ENCODE measurements around the gene P3H1. TPM values are rescaled to one million over a fixed set of nuclear protein-coding genes. Genes with fewer than 3 reads are reported as not detected.

P3H1 gene
- total RNA-seq, 1 experiment from 2014 or later = 27.9 TPM

DNA sequence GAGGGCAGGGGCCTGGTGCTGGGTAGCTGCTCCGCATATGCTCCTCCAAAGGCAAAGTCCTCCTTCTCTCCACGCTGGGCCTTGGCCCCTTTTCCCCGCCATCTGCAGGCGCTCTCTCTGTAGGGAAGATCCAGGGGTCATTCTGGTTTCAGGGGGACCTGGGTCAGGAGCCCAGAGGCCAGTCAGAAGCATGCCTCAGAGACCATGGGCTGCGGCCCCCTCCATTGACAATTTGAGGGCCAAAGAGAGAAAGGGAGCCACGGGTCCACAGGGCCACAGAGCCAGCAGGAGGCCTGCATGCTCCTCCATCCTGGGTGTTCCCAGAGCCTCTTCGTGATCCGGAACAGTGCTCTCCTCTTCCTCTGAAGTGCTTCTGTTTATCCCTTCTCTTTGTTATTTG, 24.7 kb downstream of the P3H1 start:
- TF ChIP-seq, protein P1, sequence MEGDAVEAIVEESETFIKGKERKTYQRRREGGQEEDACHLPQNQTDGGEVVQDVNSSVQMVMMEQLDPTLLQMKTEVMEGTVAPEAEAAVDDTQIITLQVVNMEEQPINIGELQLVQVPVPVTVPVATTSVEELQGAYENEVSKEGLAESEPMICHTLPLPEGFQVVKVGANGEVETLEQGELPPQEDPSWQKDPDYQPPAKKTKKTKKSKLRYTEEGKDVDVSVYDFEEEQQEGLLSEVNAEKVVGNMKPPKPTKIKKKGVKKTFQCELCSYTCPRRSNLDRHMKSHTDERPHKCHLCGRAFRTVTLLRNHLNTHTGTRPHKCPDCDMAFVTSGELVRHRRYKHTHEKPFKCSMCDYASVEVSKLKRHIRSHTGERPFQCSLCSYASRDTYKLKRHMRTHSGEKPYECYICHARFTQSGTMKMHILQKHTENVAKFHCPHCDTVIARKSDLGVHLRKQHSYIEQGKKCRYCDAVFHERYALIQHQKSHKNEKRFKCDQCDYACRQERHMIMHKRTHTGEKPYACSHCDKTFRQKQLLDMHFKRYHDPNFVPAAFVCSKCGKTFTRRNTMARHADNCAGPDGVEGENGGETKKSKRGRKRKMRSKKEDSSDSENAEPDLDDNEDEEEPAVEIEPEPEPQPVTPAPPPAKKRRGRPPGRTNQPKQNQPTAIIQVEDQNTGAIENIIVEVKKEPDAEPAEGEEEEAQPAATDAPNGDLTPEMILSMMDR (IDR thresholded peaks at IDR 0.05; ENCODE audit: unreplicated experiment) = no peak
- Mint-ChIP-seq H3K4me1 (ENCODE audit: low read depth, unreplicated experiment) (no peaks in the 10 kb centered on the region), H3K27ac (ENCODE audit: unreplicated experiment) (no peak overlapping the region), H3K36me3 (ENCODE audit: insufficient read depth, unreplicated experiment) (peaks cover 6% of the 10 kb centered on the region), H3K27me3 (ENCODE audit: unreplicated experiment) (peaks cover 16% of the 10 kb centered on the region), H3K9me3 (ENCODE audit: low read depth, unreplicated experiment) (no peaks in the 10 kb centered on the region), H3K4me3 (ENCODE audit: low read depth, unreplicated experiment) (no peak overlapping the region)
- CTCF ChIA-PET = no interaction called here
- no peak for DNase-seq
- BruUV-seq (replicated peaks) = no TSS peak
- intact Hi-C loops (cut with micrococcal nuclease; ENCODE audit: unreplicated experiment) = no loop called here

DNA sequence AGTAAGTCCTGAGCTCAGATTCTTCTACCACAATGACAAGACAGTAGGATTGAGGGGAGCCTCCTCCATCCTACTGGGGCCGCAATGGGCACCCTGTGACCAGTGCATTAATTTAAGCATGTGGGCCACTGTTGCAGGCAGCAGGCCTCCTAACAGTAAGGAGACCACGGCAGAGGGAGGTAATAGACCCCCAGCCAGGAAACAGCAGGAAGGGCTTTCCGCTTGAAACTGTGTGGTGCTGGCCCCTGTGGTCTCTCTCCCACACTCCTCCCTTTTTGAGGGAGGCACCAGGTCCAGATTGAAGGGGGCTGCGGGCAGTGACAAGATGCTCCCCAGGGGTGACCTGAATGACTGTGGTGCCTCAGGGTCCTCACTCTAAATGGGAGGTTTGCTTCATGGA, 25.1 kb downstream of the P3H1 start:
- no peak for DNase-seq
- intact Hi-C loops (cut with micrococcal nuclease; ENCODE audit: unreplicated experiment) = no loop called here
- CTCF ChIA-PET = no interaction called here
- no TSS peak for BruUV-seq (replicated peaks)
- H3K27me3 Mint-ChIP-seq (ENCODE audit: unreplicated experiment) = peaks cover 16% of the 10 kb centered on the region
- peaks cover 6% of the 10 kb centered on the region for H3K36me3 Mint-ChIP-seq (ENCODE audit: insufficient read depth, unreplicated experiment)
- no peaks in the 10 kb centered on the region for H3K9me3 Mint-ChIP-seq (ENCODE audit: low read depth, unreplicated experiment)
- H3K27ac Mint-ChIP-seq (ENCODE audit: unreplicated experiment) = no peak overlapping the region
- H3K4me3 Mint-ChIP-seq (ENCODE audit: low read depth, unreplicated experiment) = no peak overlapping the region
- H3K4me1 Mint-ChIP-seq (ENCODE audit: low read depth, unreplicated experiment) = no peaks in the 10 kb centered on the region
- TF ChIP-seq, protein P1 (IDR thresholded peaks at IDR 0.05; ENCODE audit: unreplicated experiment) = no peak

DNA sequence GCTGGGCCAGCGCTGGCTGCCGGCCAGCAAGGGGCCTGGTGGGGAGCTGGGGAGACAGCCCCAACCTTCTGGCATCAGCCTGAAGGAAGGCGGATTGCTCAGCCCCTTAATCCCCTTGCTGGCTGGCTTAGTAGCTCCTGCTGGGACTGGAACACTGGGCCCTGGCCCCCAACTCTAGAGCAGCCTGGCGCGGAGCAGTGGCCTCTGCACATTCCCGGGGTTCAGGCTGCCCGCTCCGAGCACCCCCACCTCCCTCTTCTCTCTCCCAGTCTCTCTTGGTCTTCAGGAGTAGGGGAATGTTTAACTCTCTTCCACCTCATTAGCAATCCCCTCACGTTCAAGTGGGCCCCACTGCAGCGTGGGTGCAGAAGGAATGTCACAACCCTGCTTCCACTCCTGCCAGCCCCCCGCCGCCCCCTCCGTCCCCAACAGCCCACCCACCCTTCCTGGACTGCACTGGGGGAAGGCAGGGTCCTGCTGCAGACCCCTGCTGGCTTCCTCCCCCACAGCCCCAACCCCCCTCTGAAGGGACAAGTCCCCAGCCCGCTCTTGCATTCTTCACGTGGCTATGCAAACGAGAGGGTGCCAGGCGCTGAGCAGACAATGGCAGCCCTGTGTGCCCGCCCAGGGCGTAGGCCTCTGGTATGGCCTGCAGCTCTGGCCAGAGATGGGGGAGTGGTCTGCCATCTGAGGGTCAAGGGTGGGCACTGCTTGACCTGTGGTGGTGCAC, 25.8 kb downstream of the P3H1 start:
- TF ChIP-seq, protein P1 (IDR thresholded peaks at IDR 0.05; ENCODE audit: unreplicated experiment) = no peak
- CTCF ChIA-PET = no interaction called here
- H3K9me3 Mint-ChIP-seq (ENCODE audit: low read depth, unreplicated experiment) = no peaks in the 10 kb centered on the region
- no peak for DNase-seq
- peaks cover 16% of the 10 kb centered on the region for H3K27me3 Mint-ChIP-seq (ENCODE audit: unreplicated experiment)
- intact Hi-C loops (cut with micrococcal nuclease; ENCODE audit: unreplicated experiment) = no loop called here
- peaks cover 6% of the 10 kb centered on the region for H3K36me3 Mint-ChIP-seq (ENCODE audit: insufficient read depth, unreplicated experiment)
- no peak overlapping the region for H3K4me3 Mint-ChIP-seq (ENCODE audit: low read depth, unreplicated experiment)
- no TSS peak for BruUV-seq (replicated peaks)
- H3K4me1 Mint-ChIP-seq (ENCODE audit: low read depth, unreplicated experiment) = no peaks in the 10 kb centered on the region
- H3K27ac Mint-ChIP-seq (ENCODE audit: unreplicated experiment) = no peak overlapping the region

DNA sequence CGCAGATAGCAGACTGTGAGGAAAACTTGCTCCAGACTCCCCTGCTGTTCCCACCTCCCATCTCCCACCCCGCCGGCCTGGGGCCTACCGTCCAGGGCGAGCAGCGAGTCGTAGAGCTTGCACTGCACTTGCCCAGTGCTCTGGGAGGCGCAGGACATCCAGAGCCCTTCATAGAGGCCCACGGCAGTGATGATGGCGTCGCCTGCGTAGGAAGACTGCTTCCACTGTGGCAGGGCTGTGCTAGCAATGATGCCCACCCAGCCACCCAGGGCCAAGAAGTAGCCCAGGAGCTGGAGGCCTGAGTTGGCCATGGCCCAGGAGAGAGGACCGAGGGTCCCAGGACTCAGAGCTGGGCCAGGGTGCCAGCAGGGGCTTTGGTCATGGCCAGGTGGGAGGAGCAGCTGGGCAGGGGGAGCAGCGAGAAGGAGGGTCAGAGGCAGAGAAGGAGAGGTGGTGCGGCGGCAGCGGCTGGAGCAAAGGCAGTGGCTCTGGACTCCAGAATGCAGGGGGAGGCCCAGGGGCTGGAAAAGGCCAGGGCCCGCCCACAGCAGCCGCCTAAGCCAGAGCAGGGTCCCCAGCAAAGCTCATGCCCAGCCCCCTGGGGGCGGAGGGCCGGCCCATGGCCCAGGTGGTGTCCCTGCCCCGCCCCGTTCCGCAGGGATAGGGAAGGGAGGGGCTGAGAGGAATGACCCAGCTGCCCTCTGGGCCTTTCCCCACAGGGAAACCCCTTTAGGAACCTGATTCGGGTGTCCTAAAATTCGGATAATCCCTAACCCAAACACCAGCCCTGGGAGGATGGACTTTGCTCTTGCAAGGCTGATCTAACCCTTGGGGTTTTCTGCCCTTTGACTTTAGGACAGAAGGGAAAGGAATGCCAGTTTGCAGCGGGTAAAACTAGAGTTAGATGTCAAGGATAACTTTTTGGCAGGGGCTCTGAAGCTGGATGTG, 26.8 kb downstream of the P3H1 start, which contains the start of gene CLDN19:
Gene CLDN19 (minus strand): TSS at position 484 of the 948 bp plus-strand sequence. CDS start 173 bp downstream, at position 311.
- H3K27ac Mint-ChIP-seq (ENCODE audit: unreplicated experiment) = no peak within 1 kb of the TSS
- no peak within 1 kb of the TSS for H3K4me3 Mint-ChIP-seq (ENCODE audit: low read depth, unreplicated experiment)
- no TSS peak for BruUV-seq (replicated peaks)

More for the DNA sequence above, 26.8 kb downstream of the P3H1 start, which contains the start of gene CLDN19:
- DNase-seq = no peak
- H3K9me3 Mint-ChIP-seq (ENCODE audit: low read depth, unreplicated experiment) = no peaks in the 10 kb centered on the region
- H3K36me3 Mint-ChIP-seq (ENCODE audit: insufficient read depth, unreplicated experiment) = no peaks in the 10 kb centered on the region
- TF ChIP-seq, protein P1 (IDR thresholded peaks at IDR 0.05; ENCODE audit: unreplicated experiment) = no peak
- peaks cover 16% of the 10 kb centered on the region for H3K27me3 Mint-ChIP-seq (ENCODE audit: unreplicated experiment)
- CTCF ChIA-PET = no interaction called here
- H3K4me1 Mint-ChIP-seq (ENCODE audit: low read depth, unreplicated experiment) = no peaks in the 10 kb centered on the region
- intact Hi-C loops (cut with micrococcal nuclease; ENCODE audit: unreplicated experiment) = no loop called here

Measured in Calu3 (cell line).